Measurements from ENCODE around the gene SSR1. TPM values are rescaled to one million over a fixed set of nuclear protein-coding genes. Genes with fewer than 3 reads are reported as not detected.
"Not testable (repeated sequence)": the region's sequence is repeated elsewhere in the genome, so short reads cannot be mapped to it uniquely, and the experiment has no call there.

Gene SSR1
- polyA plus RNA-seq, 1 experiment = 375 TPM

DNA sequence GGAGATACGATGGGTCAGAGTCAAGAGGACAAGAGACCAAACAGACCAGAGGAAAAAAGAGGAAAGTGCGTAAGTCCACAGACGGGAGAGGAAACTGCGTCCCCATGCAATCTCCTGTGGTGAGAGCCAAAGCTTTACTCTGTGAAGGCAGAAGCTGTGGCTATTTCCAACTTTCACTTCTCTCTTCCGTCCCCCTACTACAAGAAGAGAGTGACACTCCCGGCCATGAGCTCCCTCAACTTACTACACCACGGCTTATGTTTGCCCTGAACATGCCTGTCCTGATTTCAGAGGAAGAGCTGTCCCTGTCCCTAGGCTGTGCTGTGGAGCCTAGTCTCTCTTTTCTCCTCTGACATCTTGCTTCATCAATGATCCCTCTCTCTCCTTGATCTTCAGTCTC, 11.5 kb upstream of the SSR1 start:
- Histone ChIP-seq H3K27ac (ENCODE audit: low read depth, low read length) (no peak overlapping the region), H3K9me3 (ENCODE audit: control insufficient read depth, insufficient read depth, low read length) (no peaks in the 10 kb centered on the region), H3K27me3 (ENCODE audit: control insufficient read depth, insufficient read depth, low read length) (peaks cover 2% of the 10 kb centered on the region), H3K4me3 (ENCODE audit: low read depth, low read length) (no peak overlapping the region)
- CTCF ChIA-PET = no interaction called here
- no peak for DNase-seq (ENCODE audit: low read depth, low spot score)
- POLR2A ChIA-PET = no interaction called here
- TF ChIP-seq, protein P1, sequence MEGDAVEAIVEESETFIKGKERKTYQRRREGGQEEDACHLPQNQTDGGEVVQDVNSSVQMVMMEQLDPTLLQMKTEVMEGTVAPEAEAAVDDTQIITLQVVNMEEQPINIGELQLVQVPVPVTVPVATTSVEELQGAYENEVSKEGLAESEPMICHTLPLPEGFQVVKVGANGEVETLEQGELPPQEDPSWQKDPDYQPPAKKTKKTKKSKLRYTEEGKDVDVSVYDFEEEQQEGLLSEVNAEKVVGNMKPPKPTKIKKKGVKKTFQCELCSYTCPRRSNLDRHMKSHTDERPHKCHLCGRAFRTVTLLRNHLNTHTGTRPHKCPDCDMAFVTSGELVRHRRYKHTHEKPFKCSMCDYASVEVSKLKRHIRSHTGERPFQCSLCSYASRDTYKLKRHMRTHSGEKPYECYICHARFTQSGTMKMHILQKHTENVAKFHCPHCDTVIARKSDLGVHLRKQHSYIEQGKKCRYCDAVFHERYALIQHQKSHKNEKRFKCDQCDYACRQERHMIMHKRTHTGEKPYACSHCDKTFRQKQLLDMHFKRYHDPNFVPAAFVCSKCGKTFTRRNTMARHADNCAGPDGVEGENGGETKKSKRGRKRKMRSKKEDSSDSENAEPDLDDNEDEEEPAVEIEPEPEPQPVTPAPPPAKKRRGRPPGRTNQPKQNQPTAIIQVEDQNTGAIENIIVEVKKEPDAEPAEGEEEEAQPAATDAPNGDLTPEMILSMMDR (IDR thresholded peaks at IDR 0.05; ENCODE audit: low read depth, low read length) = no peak

DNA sequence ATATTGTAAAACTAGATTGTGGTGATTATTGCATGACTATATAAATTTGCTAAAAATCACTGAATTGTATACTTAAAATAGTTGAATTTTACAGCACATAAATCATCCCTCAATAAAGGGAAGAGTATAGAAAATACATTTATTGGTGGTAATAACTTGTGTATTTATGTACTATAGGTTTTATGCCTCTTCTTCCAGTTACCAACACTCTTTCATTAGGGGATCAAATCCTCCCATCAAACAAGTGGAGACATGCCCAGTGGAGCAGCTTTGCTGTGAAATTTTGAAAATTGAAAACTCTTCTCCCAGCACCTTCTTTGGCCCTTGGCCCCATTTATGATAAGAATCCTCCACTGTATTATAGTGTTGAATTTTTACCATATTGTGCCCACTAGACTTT, 10.1 kb upstream of the SSR1 start:
- POLR2A ChIA-PET = no interaction called here
- no peaks in the 10 kb centered on the region for H3K9me3 ChIP-seq (ENCODE audit: control insufficient read depth, insufficient read depth, low read length)
- no peak for DNase-seq (ENCODE audit: low read depth, low spot score)
- H3K27me3 ChIP-seq (ENCODE audit: control insufficient read depth, insufficient read depth, low read length) = peaks cover 2% of the 10 kb centered on the region
- H3K4me3 ChIP-seq (ENCODE audit: low read depth, low read length) = no peak overlapping the region
- no peak overlapping the region for H3K27ac ChIP-seq (ENCODE audit: low read depth, low read length)
- CTCF ChIA-PET = no interaction called here
- TF ChIP-seq, protein P1 (IDR thresholded peaks at IDR 0.05; ENCODE audit: low read depth, low read length) = no peak

DNA sequence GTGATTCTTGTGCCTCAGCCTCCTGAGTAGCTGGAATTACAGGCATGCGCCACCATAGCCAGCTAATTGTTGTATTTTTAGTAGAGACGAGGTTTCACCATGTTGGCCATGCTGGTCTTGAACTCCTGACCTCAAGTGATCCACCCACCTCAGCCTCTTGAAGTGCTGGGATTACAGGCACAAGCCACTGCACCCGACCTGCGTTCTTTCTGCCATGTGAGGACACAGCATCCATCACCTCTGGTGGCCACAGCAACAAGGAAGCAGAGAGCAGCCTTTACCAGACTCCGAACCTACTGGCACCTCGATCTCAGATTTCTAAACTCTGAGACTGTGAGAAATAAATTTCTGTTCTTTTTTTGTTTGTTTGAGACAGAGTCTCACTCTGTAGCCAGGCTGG, 8.9 kb upstream of the SSR1 start:
- H3K9me3 ChIP-seq (ENCODE audit: control insufficient read depth, insufficient read depth, low read length); POLR2A ChIA-PET; DNase-seq (ENCODE audit: low read depth, low spot score); H3K27me3 ChIP-seq (ENCODE audit: control insufficient read depth, insufficient read depth, low read length); H3K4me3 ChIP-seq (ENCODE audit: low read depth, low read length); H3K27ac ChIP-seq (ENCODE audit: low read depth, low read length): not testable (repeated sequence)
- CTCF ChIA-PET = interaction anchor here (1.0 kb wide), 1 partner anchor 47 kb away, joined by 3 read pairs; no protein-coding TSS in a partner anchor

DNA sequence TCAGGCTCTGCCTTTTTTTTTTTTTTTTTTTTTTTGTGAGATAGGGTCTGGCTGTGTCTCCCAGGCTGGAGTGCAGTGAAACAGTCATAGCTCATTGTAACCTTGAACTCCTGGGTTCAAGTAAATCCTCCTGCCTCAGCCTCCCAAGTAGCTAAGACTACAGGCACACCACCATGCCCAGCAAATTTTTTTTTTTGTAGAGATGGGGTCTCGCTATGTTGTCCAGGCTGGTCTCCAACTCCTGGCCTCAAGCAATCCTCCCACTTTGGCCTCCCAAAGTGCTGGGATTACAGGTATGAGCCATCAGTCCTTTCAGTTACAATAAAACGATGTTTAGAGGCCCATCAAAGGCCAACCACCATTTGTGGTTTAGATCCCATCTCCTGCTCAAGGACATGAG, 6.4 kb upstream of the SSR1 start:
- H3K9me3 ChIP-seq (ENCODE audit: control insufficient read depth, insufficient read depth, low read length); H3K27me3 ChIP-seq (ENCODE audit: control insufficient read depth, insufficient read depth, low read length); DNase-seq (ENCODE audit: low read depth, low spot score); H3K27ac ChIP-seq (ENCODE audit: low read depth, low read length); POLR2A ChIA-PET; H3K4me3 ChIP-seq (ENCODE audit: low read depth, low read length): not testable (repeated sequence)
- CTCF ChIA-PET = interaction anchor here (0.8 kb wide), 1 partner anchor 814 kb away, joined by 8 read pairs; no protein-coding TSS in a partner anchor

DNA sequence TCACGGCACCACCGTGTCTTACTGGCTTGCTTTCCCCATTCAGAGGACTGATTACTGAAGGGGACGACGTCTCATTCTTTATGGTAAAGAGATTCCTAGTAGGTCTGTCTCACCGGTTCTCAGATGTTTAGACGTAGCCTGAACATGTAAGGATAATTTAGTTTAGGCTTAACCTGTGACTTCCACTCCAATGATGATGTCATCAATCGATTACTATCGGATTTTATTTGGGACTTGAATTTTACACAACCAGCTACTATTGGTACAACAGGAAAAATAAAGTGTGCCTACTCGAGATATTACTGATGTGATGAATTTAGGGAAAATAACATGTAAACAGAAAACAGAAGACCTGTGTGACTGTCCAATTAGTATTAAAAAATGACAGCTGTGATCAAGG, 4.5 kb upstream of the SSR1 start:
- no peak for DNase-seq (ENCODE audit: low read depth, low spot score)
- TF ChIP-seq, protein P1 (IDR thresholded peaks at IDR 0.05; ENCODE audit: low read depth, low read length) = no peak
- H3K27ac ChIP-seq (ENCODE audit: low read depth, low read length) = no peak overlapping the region
- ChIA-PET CTCF (no interaction called here), POLR2A (no interaction called here)
- peaks cover 3% of the 10 kb centered on the region; the same call in 1 of the 2 replicates for H3K9me3 ChIP-seq (ENCODE audit: control insufficient read depth, insufficient read depth, low read length)
- no peak overlapping the region for H3K4me3 ChIP-seq (ENCODE audit: low read depth, low read length)
- peaks cover 2% of the 10 kb centered on the region for H3K27me3 ChIP-seq (ENCODE audit: control insufficient read depth, insufficient read depth, low read length)

DNA sequence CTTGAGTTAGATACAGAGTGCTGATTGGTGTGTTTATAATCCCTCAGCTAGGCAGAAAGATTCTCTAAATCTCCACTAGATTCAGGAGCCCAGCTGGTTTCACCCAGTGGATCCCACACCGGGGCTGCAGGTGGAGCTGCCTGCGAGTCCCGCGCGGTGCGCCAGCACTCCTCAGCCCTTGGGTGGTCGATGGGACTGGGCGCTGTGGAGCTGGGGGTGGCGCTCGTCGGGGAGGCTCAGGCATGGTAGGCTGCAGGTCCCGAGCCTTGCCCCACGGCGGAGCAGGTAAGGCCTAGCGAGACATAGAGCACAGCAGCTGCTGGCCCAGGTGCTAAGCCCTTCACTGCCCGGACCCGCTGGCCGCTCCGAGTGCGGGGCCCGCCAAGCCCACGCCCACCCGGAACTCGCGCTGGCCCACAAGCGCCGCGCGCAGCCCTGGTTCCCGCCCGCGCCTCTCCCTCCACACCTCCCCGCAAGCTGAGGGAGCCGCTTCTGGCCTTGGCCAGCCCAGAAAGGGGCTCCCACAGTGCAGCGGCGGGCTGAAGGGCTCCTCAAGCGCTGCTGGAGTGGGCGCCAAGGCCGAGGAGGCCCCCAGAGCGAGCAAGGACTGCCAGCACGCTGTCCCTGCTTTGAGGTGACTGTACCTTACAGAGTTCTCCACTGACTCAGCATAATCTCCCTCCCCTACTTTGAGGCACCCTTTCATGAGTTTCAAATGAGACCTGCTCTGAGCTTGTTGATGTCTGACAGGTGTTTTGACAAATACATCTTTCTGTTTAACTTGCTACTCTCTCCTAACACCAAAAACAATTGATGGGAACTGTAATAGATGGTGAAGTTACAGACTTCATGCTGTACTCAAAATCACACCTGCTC, 3.9 kb upstream of the SSR1 start:
- TF ChIP-seq, protein P1 (IDR thresholded peaks at IDR 0.05; ENCODE audit: low read depth, low read length) = no peak
- no peak for DNase-seq (ENCODE audit: low read depth, low spot score)
- H3K9me3 ChIP-seq (ENCODE audit: control insufficient read depth, insufficient read depth, low read length) = peaks cover 3% of the 10 kb centered on the region; the same call in 1 of the 2 replicates
- no peak overlapping the region for H3K4me3 ChIP-seq (ENCODE audit: low read depth, low read length)
- H3K27ac ChIP-seq (ENCODE audit: low read depth, low read length) = no peak overlapping the region
- no peaks in the 10 kb centered on the region for H3K27me3 ChIP-seq (ENCODE audit: control insufficient read depth, insufficient read depth, low read length)
- POLR2A ChIA-PET = interaction anchor here (0.7 kb wide), 1 partner anchor 22 kb away, joined by 3 read pairs; no protein-coding TSS in a partner anchor
- CTCF ChIA-PET = interaction anchor here (1.1 kb wide), 1 partner anchor 299 kb away, joined by 4 read pairs; no protein-coding TSS in a partner anchor

Measured in AG04450 (cell line).